HG03097 (cell line): ENCODE data around the gene BEST1.
"Not testable (repeated sequence)": the region's sequence is repeated elsewhere in the genome, so short reads cannot be mapped to it uniquely, and the experiment has no call there.

Source experiments
- ATAC-seq: cut with Tn5 transposase; IDR thresholded peaks from one replicate; pipeline ENCODE4 v1.9.1; 2021; ENCODE audit not compliant: unreplicated experiment, low FRiP score

BEST1 gene

DNA sequence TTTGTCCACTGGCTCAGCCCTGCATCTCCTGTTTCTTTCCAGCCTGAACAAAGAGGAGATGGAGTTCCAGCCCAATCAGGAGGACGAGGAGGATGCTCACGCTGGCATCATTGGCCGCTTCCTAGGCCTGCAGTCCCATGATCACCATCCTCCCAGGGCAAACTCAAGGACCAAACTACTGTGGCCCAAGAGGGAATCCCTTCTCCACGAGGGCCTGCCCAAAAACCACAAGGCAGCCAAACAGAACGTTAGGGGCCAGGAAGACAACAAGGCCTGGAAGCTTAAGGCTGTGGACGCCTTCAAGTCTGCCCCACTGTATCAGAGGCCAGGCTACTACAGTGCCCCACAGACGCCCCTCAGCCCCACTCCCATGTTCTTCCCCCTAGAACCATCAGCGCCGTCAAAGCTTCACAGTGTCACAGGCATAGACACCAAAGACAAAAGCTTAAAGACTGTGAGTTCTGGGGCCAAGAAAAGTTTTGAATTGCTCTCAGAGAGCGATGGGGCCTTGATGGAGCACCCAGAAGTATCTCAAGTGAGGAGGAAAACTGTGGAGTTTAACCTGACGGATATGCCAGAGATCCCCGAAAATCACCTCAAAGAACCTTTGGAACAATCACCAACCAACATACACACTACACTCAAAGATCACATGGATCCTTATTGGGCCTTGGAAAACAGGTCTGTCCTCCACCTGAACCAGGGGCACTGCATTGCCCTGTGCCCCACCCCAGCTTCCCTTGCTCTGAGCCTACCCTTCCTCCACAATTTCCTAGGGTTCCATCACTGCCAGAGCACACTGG, 12.3 kb downstream of the BEST1 start:
- no peak for ATAC-seq

DNA sequence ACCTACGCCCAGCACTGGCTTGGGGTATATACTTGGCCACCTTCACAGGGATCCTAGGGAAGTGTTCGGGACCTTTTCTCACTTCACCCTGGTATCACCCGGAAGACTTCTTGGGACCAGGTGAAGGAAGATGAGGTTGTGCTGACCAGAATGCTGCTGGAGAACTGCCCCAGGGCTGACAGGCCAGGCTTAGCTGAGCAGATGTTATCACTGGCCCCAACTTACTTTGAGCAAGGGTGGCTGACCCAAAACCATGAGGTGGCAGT, 12.8 kb downstream of the BEST1 start:
- ATAC-seq = no peak

DNA sequence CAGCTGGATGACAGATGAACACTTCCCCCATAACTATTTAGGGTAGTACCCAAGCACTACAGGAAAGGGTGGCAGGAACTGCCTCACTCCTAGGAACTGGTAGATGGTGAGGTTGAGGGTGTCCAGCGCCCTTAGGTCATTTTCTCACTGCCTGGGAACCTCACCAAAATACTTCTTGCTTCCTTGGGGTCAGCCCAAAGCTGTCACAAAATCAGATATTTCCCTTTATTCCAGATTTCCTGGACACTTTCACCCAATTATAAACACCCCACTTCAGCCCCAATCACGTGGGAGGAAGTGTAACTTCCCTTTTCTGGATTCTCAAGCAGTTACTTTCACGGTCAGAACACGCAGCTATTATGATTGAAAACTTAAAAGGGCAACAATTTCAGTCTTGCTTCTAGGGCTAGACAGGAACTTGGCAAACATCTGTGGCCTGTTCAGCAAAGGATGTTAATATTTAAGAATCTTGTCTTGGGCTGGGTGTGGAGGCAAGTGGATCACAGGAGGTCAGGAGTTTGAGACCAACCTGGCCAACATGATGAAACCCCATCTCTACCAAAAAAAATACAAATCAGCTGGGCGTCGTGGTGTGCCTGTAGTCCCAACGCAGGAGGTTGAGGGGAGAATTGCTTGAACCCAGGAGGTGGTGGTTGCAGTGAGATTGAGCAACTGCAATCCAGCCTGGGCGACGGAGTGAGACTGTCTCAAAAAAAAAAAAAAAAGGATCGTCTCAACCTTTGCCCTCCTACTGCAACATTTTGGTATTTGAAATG, 13.3 kb downstream of the BEST1 start:
- ATAC-seq = no peak

DNA sequence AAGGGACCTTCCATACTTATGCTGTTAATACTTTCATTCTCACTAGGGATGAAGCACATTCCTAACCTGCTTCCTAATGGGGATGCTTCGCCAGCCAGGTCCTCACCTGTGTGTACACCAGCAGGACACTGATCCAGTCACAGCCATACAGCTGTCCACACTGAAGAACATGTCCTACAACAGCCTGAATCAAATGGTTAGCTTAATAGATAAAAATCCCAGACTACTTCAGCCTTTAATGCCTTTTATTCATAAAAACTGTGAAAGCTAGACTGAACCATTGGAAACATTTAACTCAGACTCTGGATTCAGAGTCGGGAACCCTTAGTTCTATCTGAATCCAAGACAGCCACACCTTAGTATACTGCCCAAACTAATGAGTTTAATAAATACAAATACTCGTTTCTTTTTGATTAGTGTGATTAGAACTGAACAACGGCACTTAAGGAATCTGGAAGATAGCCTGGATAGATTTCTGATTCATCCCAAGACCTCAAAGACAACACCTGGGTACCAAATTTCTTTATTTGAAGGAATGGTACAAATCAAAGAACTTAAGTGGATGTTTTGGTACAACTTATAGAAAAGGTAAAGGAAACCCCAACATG, 14.0 kb downstream of the BEST1 start:
- no peak for ATAC-seq

DNA sequence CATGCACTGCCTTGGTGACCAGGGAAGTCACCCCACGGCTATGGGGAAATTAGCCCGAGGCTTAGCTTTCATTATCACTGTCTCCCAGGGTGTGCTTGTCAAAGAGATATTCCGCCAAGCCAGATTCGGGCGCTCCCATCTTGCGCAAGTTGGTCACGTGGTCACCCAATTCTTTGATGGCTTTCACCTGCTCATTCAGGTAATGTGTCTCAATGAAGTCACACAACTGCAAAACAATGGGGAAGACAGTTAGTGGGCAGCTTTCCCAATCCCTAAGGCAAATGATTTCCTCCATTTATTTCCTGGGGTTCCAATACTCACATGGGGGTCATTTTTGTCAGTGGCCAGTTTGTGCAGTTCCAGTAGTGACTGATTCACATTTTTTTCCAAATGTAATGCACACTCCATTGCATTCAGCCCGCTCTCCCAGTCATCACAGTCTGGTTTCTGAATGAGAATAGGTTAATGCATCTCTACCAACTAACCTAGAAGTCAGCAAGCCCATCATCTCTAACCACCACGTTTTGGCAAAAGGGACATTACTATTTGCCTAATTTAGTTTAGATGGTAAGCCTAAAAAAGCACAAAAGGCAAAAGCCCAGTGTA, 14.6 kb downstream of the BEST1 start:
- not testable (repeated sequence) for ATAC-seq

DNA sequence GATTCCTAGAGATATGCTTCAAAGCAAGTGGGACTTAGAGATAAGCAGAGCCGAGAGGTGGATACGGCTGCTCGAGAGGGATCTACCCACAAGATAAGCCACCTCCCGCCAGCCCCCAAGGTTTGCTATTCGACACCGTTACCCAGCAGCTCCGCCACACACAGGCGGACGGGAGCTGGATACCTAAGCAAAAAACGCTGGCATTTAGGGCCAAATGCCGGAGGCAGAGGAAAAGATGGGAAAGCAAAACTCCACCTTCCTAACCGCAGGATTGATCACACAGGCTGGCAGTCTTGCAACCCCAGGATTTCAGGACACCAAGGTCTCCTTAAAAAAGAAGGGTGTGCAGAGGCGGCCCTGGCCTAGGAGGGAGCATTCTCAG, 16.6 kb downstream of the BEST1 start:
- no peak for ATAC-seq

DNA sequence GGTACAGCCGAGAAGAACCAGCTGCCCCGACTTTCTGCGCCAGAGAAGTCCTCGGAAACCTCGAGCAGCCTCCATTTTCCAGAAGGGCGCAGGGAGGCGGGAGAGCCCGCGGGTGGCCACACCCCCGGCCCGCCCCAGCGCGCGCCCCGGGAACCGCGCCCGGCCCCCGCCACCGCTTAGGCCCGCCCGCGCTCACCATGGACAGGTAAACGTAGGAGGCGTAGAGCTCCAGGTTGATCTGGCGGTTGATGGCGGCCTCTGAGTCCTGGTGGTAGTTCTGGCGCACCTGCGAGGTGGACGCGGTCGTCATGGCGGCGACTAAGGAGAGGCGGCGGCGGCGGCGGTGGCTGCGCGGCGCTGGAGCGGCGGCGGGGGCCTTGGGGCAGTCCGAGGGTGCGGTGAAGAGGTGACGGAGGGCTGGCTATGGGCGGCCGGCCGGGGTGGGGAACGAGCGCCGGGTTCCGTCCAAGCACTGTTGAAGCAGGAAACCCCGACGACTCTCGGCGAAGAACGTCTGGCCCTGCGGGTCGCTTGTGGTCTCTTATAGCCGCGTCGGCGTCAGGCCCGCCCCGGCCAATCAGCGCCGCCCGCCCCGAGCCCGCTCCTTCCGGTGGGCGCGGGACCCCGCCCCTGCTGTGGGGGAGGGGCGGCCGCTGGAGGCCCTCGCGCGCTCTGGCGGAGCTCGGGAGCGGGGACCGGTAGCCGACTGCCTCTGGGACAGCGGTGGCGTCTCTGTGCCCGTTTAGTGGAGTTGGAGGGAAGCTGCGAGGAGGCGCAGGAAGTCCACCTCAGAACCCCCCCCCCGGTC, 17.2 kb downstream of the BEST1 start, which contains the start of gene FTH1:
FTH1 (minus strand) TSS at position 519 of the 808 bp plus-strand sequence; CDS start at position 310, 209 bp downstream.
- ATAC-seq = peak; percentile 38

DNA sequence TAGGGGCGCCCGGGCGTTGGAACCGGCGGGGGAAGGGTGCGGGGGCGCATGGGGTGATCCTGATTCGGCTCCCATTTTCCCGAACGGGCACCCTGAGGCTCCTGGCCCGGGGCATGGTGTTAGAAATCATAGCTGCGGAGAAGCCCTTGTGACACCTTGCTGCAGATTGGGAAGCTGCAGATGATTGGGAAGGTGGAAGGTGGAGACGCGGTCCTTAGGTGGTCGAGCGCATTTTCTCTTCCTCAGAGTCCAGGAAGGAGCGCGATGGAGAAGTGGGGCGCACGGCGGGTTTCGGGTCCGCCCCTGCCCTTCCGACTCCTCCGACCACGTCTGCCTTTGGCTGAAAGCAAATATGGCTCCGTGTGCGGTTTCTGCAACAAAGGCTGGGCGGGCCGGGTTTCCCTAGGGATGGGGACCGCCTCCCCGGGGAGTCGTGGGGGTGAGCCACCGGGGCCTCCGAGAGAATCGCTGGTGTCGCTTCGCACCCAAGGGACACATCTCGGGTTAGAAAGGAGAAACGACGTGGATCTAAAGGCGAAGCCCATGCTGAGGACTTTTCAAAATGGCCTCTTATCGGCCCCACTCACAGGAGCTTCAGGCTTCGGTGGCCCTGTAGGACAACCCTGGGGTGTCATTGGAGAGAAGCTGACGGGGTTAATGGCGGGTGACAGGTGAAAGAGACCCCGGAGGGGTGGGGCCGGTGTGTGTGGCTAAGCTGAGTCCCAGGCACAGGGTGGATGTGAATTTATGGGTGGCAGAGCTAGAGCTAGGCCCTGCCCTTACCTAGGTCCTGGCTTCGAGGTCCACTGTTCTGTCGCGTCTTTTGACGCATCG, 18.0 kb downstream of the BEST1 start:
- peak; percentile 33 for ATAC-seq

DNA sequence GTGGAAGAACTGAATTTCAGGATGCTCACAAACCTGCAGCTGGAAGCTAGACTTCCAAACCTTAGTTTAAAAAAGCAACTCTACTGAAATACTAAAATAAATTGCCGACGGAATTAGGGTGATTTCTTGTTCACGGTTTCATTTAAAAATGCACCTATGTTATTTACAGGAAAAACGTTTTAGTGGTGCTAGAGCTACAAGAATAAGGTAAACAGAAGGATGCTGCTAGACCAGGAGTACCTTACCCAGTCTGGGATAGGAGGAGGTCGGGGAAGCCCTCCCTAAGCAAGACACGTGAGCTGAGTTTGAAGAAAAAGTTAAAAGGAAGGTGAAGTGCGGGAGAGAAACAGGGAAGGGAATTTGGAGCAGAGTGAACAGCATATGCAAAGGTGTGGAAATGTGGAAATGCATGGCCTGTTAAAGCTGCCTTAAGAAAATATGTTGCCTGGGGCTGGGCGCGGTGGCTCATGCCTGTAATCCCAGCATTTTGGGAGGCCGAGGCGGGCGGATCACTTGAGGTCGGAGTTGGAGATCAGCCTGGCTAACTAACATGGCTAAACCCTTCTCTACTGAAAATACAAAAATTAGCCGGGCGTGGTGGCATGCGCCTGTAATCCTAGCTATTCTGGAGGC, 18.7 kb downstream of the BEST1 start:
- ATAC-seq = no peak

DNA sequence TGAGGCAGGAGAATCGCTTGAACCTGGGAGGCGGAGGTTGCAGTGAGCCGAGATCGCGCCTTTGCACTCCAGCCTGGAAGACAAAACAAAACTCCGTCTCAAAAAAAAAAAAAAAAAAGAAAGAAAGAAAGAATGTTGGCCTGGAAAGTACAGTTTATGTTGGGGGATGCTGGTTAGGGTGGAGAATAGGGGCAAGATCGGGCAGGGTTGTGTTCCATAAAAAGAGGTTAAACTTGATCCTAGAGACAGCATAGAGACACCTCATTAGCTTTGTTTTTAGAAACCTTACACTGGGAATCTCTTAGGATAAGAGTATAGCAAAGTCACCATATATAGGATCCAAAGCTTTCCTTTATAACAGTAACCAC, 19.2 kb downstream of the BEST1 start:
- ATAC-seq = no peak

DNA sequence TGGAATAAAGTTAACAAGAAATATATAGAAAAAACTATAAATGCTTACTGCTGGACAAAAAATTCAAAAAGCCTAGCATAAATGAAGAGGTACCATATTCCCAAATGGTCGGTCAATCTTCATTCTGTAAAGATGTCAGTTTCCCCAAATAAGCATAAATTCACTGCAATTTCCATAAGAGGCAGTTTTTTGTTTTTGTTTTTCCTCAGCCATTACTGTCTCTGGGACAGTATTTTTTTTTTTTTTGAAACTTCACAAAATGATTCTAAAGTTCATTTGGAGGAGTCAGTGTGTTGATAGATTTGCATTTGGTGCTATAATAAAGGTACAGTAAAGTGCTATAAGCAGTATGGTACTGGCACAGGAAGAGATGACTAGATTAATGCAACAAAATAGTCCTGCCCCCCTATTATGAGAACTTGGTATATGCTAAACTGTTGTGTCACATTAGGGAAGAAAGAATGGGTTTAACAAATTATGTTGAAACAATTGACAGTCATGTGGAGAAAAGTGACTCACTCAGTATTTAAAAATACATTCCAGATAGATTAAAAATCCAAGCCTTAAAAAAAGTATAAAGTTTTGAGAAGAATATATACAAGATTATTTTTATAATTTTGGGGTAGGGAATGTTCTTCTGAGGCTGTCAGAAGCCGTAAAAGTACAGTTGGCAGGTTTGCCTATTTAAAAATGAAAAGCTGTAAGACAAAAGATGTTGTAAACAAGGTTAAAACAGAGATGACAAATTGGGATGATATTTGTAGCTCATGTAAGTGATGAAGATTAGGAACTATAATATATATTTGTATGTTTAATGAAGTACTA, 19.9 kb downstream of the BEST1 start:
- no peak for ATAC-seq

DNA sequence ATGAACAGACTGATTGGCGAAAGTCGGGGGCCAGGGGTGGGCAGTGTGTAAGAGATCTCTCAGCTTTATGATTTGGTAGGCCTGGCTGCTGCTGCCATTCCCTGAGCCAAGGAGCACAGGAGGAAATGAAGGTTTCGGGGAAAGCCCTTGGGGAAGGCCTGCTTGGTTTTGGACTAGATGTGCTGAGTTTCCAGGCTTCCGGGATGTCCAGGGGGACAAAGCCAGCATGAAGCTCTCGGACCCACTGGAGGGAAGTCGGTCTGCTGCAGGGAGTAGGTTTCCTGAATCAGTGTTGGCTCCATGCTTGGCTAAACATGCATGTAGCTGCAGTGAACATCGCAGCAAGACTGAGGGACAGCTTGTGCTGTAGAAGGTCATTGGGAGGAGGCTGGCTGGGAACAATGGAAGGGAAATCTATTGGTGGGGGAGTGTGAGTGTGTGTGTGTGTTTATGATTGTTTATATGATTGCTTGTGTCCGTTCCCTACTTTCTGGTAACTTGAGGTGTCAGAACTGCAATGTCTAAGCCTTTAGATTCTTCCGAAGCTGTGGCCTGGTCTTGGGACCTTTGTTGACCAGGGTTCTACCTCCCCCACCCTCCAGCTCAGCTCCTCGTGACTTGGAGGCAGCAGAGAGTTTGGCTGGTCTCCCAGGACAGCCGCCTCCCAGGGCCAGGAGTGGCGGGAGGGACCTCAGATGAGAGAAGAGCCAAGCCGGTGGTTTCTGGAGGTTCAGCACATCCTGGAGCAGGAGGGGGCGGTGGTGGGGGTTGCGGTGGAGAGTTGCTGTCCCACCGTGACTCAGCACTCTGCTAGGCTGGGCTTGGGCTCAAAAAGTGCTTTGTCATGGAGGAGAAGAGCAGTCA, 21.3 kb downstream of the BEST1 start:
- ATAC-seq = peak; percentile 24

DNA sequence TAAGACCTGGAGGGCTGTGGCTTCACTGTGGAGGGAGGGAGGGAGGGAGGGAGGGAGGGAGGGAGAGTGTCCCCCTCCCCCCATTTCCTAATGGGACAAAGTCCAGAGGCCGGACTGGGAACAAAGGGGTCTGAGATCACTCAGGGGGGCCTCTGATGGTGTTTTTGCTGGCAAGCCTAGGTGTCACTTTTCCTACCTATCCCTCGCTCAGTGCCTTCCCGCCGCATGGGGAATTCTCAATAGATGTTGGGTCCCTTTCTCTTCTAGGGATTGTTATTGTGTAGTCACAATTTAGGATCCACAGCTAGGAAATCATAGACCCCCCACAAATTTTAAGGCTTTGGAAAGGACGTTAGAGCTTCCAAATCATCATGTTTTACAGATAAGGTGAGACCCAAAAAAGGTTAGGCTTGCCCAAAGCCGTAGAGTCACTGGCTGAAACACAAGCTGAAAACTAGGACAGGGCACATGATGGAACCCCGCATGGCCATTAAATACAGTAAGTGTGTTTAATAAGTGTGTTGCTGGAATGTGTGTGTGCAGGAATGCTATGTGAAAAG, 22.0 kb downstream of the BEST1 start:
- ATAC-seq = no peak

DNA sequence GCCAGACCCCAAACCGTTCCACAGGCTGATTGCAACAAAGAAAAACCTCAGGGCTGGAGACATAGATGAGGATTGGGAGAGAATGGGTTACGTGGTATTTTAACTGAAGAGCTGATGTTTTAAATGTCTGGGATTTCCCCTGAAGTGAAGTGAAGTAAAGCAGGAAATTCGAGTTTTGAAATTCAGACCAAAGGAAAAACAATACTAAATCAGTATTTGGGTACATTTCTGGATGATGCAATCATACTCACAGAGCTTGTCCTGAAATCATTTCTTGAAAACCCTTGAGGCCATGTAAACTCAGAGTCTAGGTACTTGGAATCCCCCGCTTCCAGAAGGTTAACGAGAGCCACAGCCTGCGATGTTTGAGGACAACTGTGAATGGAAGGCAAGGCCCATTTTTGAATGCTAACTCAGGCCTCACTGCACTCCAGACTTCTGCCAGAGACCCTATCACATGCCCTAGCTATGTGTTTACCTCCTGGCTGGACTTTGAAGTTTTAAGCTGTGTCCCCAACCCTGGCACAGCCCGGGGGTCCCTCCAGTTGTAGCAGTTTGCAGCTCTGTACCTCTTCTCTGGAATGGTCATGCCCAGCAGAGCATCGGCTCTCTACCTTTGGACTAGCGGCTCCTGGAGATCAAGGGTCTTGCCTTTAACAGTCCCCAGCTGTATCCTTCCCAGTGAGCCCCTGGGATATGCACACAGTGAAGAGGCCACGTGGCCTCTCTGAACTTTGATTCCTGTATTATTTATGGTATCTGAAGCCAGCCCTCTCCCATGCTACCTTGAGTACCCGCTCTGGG, 22.7 kb downstream of the BEST1 start:
- ATAC-seq = no peak

DNA sequence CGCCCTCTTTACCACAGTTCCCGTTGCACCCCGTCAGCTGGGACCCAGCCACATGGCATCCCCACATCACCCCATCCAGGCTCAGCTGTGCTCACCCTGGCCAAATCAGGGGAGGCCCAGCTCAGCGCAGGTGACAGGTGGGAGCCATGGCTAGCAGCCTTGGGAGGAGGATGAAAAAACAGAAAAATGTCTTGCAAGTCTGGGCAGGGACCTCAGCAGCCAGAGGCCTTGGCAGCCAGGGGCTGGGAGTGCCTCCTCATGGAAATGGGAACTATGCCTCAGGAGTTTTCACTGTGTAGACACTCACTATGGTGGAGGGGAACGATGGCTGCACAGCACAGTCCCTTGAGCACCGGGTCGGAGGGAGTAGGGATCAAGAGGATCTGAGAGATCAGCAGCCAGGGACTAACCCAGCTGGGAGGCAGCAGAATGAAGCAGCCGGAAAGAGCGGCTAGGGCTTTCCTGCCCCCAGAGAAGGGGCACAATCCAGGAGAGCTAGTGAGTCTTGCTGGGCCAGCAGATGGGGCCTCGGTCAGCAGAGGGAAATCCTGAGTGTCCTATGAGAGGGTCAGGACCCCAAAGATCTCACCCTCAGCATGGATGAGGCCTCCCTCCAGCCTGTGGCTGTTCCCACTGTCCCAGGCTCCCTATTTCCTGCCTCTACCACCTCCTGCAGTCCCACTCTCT, 23.5 kb downstream of the BEST1 start:
- no peak for ATAC-seq
